Measurements from ENCODE around the gene C11orf54. TPM values are rescaled to one million over a fixed set of nuclear protein-coding genes. Genes with fewer than 3 reads are reported as not detected.

Gene C11orf54
- total RNA-seq, 2 donors from 2014 or later = 29.5 to 55.0 TPM

Other genes starting within 250 kb of the C11orf54 start
- gene SMCO4, start 198.3 kb upstream of the C11orf54 start, total RNA-seq = 10 to 100 TPM; 11.9 to 18.5 TPM
- 10 to 100 TPM; 37.7 to 37.9 TPM for gene CEP295, start 80.0 kb upstream of the C11orf54 start, total RNA-seq
- gene TAF1D, start 177 bp upstream of the C11orf54 start, total RNA-seq = 100 to 1,000 TPM; 236 to 541 TPM
- 10 to 100 TPM; 37.3 to 38.4 TPM for gene MED17, start 42.6 kb downstream of the C11orf54 start, total RNA-seq
- gene VSTM5, start 108.9 kb downstream of the C11orf54 start, total RNA-seq = not detected

Data from activated naive CD4-positive, alpha-beta T cell treated with anti-CD3 and anti-CD28 coated beads, Interleukin-2, amount 50 U/mL, for 72 hours (primary cell).